ENCODE data around the gene CCNG1.

DNA sequence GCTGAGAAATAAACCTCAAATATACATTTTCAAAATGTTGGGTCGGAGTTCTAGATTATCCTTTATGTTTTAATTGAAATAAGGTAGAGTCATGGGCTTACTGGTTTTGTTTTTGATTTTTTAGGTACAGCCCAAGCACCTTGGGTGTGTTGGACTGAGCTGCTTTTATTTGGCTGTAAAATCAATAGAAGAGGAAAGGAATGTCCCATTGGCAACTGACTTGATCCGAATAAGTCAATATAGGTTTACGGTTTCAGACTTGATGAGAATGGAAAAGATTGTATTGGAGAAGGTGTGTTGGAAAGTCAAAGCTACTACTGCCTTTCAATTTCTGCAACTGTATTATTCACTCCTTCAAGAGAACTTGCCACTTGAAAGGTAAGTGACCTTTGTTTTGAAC is 3.6 kb downstream of the CCNG1 start:
- TF ChIP-seq, protein P1, sequence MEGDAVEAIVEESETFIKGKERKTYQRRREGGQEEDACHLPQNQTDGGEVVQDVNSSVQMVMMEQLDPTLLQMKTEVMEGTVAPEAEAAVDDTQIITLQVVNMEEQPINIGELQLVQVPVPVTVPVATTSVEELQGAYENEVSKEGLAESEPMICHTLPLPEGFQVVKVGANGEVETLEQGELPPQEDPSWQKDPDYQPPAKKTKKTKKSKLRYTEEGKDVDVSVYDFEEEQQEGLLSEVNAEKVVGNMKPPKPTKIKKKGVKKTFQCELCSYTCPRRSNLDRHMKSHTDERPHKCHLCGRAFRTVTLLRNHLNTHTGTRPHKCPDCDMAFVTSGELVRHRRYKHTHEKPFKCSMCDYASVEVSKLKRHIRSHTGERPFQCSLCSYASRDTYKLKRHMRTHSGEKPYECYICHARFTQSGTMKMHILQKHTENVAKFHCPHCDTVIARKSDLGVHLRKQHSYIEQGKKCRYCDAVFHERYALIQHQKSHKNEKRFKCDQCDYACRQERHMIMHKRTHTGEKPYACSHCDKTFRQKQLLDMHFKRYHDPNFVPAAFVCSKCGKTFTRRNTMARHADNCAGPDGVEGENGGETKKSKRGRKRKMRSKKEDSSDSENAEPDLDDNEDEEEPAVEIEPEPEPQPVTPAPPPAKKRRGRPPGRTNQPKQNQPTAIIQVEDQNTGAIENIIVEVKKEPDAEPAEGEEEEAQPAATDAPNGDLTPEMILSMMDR (conservative IDR thresholded peaks at IDR 0.05 in 1 of 2, IDR thresholded peaks at IDR 0.05 in 1 of 2; ENCODE audit: extremely low read depth in 1 of 2, insufficient read depth in 1 of 2, low read depth in 1 of 2, low read length in 2 of 2), result no peak
- TF ChIP-seq EZH2 (IDR thresholded peaks at IDR 0.05; ENCODE audit: borderline replicate concordance, low read length), result no peak

Measured in mammary epithelial cell (primary cell).